HG03196 (cell line): ENCODE results near the gene FOXD2.
"Not testable (repeated sequence)": the region's sequence is repeated elsewhere in the genome, so short reads cannot be mapped to it uniquely, and the experiment has no call there.

Experiments used
- ATAC-seq: cut with Tn5 transposase; IDR thresholded peaks from one replicate; pipeline ENCODE4 v1.9.1; 2021; ENCODE audit not compliant: unreplicated experiment

Gene FOXD2

GRCh38 chr1:47439017-47439818, 1.4 kb downstream of the FOXD2 start:
- no peak for ATAC-seq

DNA sequence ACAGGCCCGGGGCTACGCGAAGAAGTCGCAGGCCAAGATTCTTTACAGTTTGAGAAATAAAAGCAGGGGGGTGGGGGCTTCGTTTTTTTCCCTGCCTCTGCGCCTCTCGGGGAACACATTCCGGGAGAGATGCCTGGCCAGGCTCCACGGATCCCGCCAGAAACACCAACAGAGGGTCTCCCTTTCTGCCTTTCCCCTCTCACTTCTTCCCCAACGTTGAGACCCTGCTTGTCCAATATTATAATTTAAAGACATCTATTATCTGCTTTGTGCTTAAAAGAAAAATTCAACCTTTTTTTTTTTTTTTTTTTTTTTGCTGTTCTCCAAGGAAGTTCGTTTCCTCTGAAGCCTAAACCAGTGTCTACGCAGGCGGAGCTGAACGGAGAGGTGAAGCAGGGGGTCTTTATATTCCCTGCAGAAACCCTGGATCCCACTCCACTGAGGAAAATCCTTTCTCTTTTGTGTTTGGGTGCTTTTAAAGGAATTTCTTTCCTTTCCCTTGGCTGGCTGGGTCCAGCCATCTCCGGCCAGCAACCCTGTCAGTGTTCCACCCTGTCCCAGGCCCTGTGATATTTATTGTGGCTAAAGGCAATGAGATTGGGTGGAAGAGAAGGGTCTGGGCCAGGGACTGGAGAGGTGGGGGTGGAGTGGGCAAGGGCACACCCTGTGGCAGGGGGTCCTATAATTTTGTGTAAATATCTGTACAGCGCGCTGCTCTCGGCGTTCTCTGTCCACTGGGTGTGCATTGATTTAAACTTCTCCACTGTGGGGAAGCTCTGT, 2.2 kb downstream of the FOXD2 start:
- ATAC-seq, result no peak

DNA sequence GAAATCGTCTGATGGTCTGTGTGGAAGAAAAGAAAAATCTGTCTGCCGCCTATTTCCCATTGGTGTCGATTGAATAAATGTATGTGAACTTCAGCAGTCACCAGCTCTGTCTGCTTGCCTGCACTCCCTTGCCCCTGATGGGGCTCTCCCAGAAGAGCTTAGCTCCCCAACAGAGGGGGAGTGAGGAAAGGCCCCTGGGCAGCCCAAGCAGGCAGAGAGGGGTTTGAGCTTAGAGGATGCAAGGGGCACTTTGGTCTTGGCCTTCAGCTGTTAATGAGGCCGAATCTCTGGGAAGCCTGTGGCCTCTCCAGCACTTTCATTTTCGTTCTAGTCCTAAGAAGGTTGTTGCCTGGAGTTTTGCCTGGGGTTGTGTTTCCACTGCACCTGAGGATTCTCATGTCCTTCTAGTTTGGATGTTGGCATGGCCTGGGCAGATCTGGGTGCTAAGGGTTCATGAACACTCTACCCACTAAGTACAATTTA, 2.8 kb downstream of the FOXD2 start:
- no peak for ATAC-seq

DNA sequence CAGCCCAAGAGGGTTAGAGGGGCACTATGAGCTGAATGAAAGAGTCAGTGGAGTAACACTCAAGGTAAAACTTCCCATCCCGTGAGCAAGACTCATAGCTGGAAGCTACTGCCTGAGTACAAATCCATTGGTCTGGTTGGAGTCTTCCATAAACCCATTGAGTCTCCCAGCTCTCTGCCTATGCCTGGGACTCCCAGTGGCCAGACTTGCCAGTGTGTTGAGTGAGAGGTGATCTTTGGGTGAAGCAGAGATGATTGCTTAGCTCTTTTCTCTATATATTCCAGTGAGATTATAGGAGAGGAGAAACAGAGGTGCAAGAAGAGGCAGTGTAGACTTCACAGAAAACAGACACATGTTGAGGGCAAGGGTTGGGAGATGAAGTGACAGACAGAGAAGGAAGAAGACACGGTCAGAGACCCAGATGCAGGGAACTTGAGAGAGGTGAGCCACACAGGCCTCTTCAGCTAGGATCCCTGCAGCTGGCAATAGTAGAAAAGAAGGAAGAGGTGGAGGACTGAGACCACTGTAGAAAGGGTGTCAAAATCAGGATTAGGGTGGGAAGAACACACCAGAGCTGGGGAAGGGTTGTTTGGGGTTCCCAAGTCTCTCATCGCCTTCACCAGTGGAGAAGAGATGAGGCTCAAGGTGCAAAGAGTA, 3.7 kb downstream of the FOXD2 start:
- no peak for ATAC-seq

DNA sequence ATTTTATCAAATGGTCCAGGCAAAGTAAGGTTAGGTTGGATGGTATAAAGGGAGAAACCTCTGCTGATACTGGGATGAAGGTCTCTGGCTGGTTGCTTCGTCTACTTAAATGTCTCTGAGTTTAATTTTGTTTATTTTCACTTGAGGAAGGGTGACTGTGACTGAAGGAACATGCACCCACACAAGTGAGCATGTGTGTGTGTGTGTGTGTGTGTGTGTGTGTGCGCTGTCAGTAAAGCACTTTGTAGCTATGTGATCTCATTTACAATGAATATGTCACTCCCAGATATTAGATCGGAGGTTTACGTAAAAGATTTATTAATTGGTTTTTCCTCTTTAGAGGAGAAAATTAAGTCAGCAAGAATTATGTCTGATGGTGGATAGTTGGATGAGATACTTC, 4.4 kb downstream of the FOXD2 start:
- ATAC-seq, result no peak

- ATAC-seq, result no peak
Measured at GRCh38 chr1:47442842-47443529, 5.1 kb downstream of the FOXD2 start.

GRCh38 chr1:47443530-47444296, 5.9 kb downstream of the FOXD2 start:
- no peak for ATAC-seq

DNA sequence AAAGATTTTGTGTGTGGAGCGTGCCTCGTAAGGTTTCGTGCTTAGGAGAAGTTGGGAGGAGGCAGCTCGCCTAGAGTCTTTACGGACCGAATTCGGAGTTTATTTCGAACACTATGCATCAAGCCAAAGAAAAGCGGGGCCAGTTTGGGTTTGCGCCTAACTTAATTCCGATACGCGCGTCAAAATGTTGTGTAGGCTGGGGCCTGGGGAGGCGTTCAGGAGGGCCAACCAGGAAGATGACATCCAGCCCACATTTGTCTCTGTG, 6.4 kb downstream of the FOXD2 start:
- no peak for ATAC-seq

DNA sequence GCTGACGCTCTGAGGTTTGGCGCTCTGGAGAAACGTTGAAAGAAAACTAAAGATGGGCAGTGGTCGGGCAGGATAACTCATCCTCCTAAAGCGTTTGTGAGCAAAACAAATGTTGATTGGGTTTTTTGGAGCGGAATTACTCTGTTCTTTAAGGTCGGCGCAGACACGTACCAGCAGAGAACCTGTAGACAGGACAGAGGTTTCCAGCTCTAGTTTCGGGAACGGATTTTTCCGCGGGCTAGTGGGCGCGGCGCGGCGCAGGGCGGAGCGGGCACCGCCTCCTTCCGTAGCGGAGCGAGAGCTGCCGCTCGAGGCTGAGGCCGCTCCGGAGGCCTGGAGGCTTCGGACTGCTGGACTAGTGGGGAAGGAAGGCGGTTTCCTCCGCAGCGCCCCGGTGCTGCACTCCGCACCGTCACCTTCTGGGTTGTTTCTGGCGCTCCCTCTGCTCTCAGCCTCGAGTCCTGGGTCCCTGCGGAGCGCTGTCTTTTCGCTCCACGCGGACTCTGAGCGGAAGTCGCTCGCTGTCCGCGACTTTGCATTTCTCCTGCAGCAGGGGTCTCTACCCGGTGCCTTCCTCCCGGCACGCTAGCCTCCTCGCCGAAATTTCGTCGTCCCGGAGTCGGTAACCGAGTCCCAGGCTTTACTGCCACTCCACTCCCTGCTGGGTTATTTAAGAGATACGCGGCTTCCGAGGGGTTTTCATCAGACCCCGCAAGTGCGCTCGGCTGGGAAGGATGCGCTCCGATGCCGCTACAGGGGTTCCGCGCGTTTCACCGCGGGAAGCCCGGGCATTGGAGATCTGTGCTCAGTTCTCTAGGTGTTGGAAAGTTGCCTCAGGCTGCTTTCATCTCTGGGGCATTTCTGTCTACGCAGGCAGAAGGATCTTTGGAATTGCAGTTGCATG, 7.0 kb downstream of the FOXD2 start:
- no peak for ATAC-seq

- ATAC-seq, result no peak
Measured at GRCh38 chr1:47445823-47446550, 8.1 kb downstream of the FOXD2 start.

DNA sequence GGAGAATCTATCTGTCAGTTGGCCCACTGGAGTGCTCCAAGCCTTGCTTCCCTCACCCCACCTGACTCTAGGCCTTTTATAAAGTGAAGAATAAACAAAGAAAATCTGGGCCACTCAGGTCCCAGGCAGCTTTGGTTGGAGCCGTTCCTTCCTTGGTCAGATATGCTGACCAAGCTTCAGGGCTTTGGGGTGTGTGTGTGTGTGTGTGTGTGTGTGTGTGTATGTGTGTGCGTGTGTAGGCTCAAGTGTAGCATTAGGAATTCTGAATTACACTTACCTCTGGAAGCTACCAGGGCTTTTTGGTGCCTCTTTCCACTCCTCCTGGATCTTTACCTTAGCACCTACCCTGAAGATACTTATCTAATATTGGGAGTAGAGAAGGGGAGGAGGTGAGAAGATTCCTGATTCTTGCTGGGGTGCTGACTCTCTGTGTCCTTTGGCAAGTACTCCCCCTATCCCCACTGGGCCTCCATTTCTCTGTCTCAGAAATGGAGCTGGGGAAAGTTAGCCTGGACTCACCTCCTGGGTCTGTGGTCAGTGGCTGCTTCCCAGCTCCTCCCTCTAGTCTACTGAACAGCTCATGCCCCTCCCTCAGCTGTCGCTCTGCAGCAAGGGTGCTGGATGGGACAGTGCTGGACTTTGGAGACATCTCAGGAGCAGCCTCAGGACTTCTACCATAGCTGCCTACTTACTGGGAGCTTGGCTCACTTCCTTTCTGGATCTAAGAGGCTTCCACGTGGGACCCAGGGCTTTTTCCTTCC, 10.8 kb downstream of the FOXD2 start:
- no peak for ATAC-seq

DNA sequence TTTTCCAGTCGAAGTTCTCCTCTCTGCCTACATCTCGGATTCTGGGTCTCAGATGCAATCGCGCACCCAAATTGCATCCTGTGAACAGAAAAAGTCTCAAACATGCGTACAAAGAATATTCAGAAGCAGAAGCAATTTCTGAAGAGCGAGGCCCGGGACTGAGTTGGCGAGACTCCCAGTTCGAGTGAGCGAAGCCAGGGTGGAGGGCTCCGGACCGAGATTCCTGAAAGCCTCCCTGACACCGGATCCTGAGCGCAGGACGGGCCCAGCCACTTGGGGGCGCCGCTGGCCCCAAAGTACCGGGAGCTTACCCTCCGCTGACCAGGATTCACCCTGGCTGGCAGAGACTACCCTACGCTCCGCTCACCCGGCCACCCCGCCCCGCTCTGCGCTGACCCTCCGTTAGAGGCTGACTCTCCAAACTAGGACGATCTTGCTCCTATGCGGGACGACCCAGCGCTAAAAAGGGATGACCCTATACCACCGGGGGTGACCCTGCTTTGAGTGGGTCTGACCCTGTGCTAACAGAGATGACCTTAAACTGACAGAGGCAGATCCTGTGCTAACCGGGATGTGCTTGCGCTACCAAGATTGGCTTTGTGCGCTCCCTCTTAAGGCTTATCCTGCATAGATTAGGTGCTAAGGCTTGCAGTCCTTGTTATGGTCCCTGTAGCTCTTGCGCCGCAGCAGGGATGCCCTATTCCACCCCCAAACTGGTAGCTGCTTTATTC, 12.1 kb downstream of the FOXD2 start:
- no peak for ATAC-seq

GRCh38 chr1:47450606-47451005, 12.8 kb downstream of the FOXD2 start:
- no peak for ATAC-seq

GRCh38 chr1:47452426-47452825, 14.6 kb downstream of the FOXD2 start:
- ATAC-seq, result no peak

DNA sequence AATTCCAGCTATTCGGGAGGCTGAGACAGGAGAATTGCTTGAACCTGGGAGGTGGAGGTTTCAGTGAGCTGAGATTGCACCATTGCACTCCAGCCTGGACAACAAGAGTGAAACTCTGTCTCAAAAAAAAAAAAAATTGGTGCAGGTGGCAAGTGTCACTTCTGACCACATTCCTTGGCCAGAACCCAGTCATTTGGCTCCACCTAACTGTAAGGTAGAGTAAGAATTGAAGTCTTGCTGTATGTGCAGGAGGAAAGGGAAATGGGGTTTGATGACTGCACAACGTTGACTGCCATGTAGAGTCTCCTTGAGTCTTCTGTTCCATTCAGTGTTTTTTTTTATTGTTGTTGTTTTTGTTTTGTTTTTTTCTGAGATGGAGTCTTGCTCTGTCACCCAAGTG, 16.1 kb downstream of the FOXD2 start:
- not testable (repeated sequence) for ATAC-seq

DNA sequence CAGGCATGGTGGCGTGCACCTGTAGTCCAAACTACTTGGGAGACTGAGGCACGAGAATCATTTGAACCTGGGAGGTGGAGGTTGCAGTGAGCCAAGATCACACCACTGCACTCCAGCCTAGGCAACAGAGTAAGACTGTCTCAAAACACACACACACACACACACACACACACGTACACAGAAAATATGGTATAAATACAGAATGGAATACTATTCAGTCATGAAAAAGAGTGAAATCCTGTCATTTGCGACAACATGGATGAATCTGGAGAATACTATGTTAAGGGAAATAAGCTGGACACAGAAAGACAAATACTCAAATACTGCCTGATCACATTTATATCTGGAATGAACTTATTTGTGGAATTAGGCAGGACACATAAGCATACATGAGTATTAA, 18.4 kb downstream of the FOXD2 start:
- no peak for ATAC-seq

GRCh38 chr1:47457547-47457946, 19.7 kb downstream of the FOXD2 start:
- ATAC-seq, result not testable (repeated sequence)
